ENCODE results near the gene ZNFX1.
"Not testable (repeated sequence)": the region's sequence is repeated elsewhere in the genome, so short reads cannot be mapped to it uniquely, and the experiment has no call there.

Gene ZNFX1

DNA sequence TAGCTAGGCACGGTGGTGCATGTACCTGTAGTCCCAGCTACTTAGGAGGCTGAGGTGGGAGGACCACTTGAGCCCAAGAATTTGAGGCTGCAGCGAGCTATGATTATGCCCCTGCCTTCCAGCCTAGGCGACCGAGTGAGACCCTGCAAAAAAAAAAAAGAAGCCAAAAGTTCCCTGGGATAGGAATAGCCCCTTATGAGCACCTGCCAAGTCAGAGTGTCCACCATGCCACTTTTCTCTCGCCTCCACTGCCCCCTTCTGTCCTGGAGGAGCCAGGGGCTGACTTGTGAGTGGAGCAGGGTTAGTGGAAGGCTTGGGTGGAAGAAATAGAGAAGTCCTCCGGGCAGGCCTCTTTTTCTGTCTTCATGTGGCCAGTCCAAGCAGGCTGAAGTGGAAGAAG is 70.8 kb downstream of the ZNFX1 start:
- Histone ChIP-seq H3K27me3 (ENCODE audit: control insufficient read depth, insufficient read depth, low read length) (no peaks in the 10 kb centered on the region), H3K4me3 (ENCODE audit: low read length) (no peak overlapping the region), H3K36me3 (ENCODE audit: control insufficient read depth, insufficient read depth, low read length) (no peaks in the 10 kb centered on the region), H3K27ac (ENCODE audit: low read depth, low read length) (no peak overlapping the region), H3K4me1 (ENCODE audit: control insufficient read depth, insufficient read depth, low read length) (no peaks in the 10 kb centered on the region), H3K9ac (ENCODE audit: low read length) (no peak overlapping the region)

DNA sequence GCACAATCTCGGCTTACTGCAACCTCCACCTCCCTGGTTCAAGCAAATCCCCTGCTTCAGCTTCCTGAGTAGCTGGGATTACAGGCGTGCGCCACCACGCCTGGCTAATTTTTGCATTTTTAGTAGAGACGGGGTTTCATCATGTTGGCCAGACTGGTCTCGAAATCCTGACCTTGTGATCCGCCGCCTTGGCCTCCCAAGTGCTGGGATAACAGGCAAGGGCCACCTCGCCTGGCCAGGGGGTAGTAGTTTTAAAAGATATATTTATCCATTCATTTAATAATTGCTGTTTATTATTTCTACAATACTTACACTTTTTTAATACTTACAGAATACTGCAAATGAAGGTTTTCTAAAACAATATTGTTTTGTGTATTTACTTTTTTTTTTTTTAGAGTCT is 74.1 kb downstream of the ZNFX1 start:
- no peaks in the 10 kb centered on the region for H3K4me1 ChIP-seq (ENCODE audit: control insufficient read depth, insufficient read depth, low read length)
- no peaks in the 10 kb centered on the region for H3K27me3 ChIP-seq (ENCODE audit: control insufficient read depth, insufficient read depth, low read length)

DNA sequence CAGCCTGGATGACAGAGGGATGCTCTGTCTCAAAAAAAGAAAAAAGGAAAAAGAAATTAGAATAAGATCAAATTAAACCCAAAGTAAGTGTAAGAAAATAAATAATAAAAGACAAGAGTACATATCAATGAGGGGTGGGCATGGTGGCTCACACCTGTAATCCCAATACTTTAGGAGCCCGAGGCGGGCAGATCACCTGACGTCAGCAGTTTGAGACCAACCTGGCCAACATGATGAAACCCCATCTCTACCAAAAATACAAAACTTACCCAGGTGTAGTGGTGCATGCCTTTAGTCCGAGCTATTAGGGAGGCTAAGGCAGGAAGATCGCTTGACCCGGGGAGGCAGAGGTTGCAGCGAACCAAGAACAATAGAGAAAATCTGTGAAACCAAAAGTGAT is 74.8 kb downstream of the ZNFX1 start:
- Histone ChIP-seq H3K9ac (ENCODE audit: low read length) (no peak overlapping the region), H3K4me3 (ENCODE audit: low read length) (no peak overlapping the region), H3K4me1 (ENCODE audit: control insufficient read depth, insufficient read depth, low read length) (no peaks in the 10 kb centered on the region), H3K36me3 (ENCODE audit: control insufficient read depth, insufficient read depth, low read length) (no peaks in the 10 kb centered on the region), H3K27ac (ENCODE audit: low read depth, low read length) (no peak overlapping the region), H3K27me3 (ENCODE audit: control insufficient read depth, insufficient read depth, low read length) (no peaks in the 10 kb centered on the region)

More for the DNA sequence above, 74.1 kb downstream of the ZNFX1 start:
- Histone ChIP-seq H3K27ac (ENCODE audit: low read depth, low read length) (no peak overlapping the region), H3K4me3 (ENCODE audit: low read length) (no peak overlapping the region), H3K36me3 (ENCODE audit: control insufficient read depth, insufficient read depth, low read length) (no peaks in the 10 kb centered on the region), H3K9ac (ENCODE audit: low read length) (no peak overlapping the region)

DNA sequence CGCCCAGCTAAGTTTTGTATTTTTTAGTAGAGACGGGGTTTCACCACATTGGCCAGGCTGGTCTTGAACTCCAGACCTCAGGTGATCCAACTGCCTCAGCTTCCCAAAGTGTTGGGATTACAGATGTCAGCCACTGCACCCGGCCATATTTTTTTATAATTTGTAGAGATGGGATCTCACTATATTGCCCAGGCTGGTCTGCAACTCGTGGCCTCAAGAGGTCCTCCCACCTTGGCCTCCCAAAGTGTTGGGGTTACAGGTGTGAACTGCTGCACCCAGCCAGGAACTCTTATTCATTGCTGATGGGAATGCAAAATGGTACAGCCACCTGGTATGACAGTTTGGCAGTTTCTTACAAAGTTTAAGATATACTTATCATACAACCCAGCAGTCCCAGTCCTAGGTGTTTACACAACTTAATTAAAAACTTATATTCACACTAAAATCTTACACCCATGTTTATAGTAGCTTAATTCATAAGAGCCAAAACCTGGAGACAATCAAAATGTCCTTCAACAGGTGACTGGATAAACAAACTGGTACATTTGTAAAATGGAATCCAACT is 78.0 kb downstream of the ZNFX1 start:
- Histone ChIP-seq H3K4me1 (ENCODE audit: control insufficient read depth, insufficient read depth, low read length) (no peaks in the 10 kb centered on the region), H3K27me3 (ENCODE audit: control insufficient read depth, insufficient read depth, low read length) (no peaks in the 10 kb centered on the region), H3K36me3 (ENCODE audit: control insufficient read depth, insufficient read depth, low read length) (no peaks in the 10 kb centered on the region), H3K27ac (ENCODE audit: low read depth, low read length) (no peak overlapping the region), H3K4me3 (ENCODE audit: low read length) (no peak overlapping the region), H3K9ac (ENCODE audit: low read length) (no peak overlapping the region)

DNA sequence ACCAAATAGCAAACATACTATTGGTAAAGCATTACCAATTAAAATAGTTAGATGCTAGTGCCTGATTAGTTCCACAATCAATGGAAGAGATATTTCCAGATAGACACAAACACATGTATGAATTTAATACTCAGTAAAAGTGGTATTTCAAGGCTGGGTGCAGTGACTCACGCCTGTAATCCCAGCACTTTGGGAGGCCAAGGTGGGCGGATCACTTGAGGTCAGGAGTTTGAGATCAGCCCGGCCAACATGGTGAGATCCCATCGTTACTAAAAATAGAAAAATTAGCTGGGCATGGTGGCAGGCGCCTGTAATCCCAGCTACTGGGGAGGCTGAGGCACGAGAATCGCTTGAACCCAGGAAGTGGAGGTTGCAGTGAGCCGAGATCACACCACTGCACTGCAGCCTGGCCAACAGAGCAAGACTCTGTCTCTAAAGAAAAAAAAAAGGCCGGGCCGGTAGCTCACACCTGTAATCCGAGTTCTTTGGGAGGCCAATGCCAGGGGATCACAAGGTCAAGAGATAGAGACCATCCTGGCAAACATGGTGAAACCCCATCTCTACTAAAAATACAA is 84.8 kb downstream of the ZNFX1 start:
- not testable (repeated sequence) for H3K4me3 ChIP-seq (ENCODE audit: low read length); H3K9ac ChIP-seq (ENCODE audit: low read length); H3K27ac ChIP-seq (ENCODE audit: low read depth, low read length); H3K4me1 ChIP-seq (ENCODE audit: control insufficient read depth, insufficient read depth, low read length); H3K27me3 ChIP-seq (ENCODE audit: control insufficient read depth, insufficient read depth, low read length); H3K36me3 ChIP-seq (ENCODE audit: control insufficient read depth, insufficient read depth, low read length)

All from rectal smooth muscle tissue (tissue), 1 donor.